ENCODE results near the gene EBF3.
A peak's percentile ranks its signal among the peaks of the same experiment; 100 is the strongest.

- no peak for TF ChIP-seq EGR1 (IDR thresholded peaks at IDR 0.05)
- no peak for TF ChIP-seq ZBTB7A (IDR thresholded peaks at IDR 0.05; ENCODE audit: low read depth)
- no peak for TF ChIP-seq TCF12 (IDR thresholded peaks at IDR 0.05; ENCODE audit: low read depth)
- TF ChIP-seq FOXM1 (IDR thresholded peaks at IDR 0.05; ENCODE audit: borderline replicate concordance, low read depth): no peak
- TF ChIP-seq CREB1 (IDR thresholded peaks at IDR 0.05; ENCODE audit: low read depth): no peak
- TF ChIP-seq TAF1 (IDR thresholded peaks at IDR 0.05; ENCODE audit: low read depth): no peak
- no peak for TF ChIP-seq EP300 (IDR thresholded peaks at IDR 0.05; ENCODE audit: borderline replicate concordance)
- TF ChIP-seq CEBPB (IDR thresholded peaks at IDR 0.05): no peak
- TF ChIP-seq RAD21 (IDR thresholded peaks at IDR 0.05; ENCODE audit: low read depth): peak; percentile 53; the same call in 1 of the 2 replicates
- TF ChIP-seq, protein P1, sequence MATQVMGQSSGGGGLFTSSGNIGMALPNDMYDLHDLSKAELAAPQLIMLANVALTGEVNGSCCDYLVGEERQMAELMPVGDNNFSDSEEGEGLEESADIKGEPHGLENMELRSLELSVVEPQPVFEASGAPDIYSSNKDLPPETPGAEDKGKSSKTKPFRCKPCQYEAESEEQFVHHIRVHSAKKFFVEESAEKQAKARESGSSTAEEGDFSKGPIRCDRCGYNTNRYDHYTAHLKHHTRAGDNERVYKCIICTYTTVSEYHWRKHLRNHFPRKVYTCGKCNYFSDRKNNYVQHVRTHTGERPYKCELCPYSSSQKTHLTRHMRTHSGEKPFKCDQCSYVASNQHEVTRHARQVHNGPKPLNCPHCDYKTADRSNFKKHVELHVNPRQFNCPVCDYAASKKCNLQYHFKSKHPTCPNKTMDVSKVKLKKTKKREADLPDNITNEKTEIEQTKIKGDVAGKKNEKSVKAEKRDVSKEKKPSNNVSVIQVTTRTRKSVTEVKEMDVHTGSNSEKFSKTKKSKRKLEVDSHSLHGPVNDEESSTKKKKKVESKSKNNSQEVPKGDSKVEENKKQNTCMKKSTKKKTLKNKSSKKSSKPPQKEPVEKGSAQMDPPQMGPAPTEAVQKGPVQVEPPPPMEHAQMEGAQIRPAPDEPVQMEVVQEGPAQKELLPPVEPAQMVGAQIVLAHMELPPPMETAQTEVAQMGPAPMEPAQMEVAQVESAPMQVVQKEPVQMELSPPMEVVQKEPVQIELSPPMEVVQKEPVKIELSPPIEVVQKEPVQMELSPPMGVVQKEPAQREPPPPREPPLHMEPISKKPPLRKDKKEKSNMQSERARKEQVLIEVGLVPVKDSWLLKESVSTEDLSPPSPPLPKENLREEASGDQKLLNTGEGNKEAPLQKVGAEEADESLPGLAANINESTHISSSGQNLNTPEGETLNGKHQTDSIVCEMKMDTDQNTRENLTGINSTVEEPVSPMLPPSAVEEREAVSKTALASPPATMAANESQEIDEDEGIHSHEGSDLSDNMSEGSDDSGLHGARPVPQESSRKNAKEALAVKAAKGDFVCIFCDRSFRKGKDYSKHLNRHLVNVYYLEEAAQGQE (IDR thresholded peaks at IDR 0.05; ENCODE audit: low read depth): no peak
- TF ChIP-seq YY1 (IDR thresholded peaks at IDR 0.05; ENCODE audit: low read depth): no peak
- peak; percentile 39; the same call in 1 of the 2 replicates for TF ChIP-seq MAX (IDR thresholded peaks at IDR 0.05)
Measured at GRCh38 chr10:129971381-129972144, 7.5 kb upstream of the EBF3 start.

All from Ishikawa (cell line).